PC-3 (cell line): ENCODE results near the gene CHPF2. TPM values are rescaled to one million over a fixed set of nuclear protein-coding genes. Genes with fewer than 3 reads are reported as not detected.
A peak's percentile ranks its signal among the peaks of the same experiment; 100 is the strongest.

ENCODE experiments used
- ATAC-seq: fragments of 200-7000 bp; cut with Tn5 transposase; 2 replicates; pipeline ENCODE4 v1.9.1; 2020; ENCODE audit warnings: mild to moderate bottlenecking, moderate library complexity
- BruUV-seq: library from RNA; stranded (reverse); fragments of 400-500 nt; replicated peaks from 2 replicates; lab custom pipeline; 2021; lab: Mats Ljungman, UMichigan
- CTCF ChIA-PET: fragments of 300-600 bp; sonication (Branson Sonifier 250); formaldehyde crosslinking; loops from one replicate; lab custom pipeline; 2022; ENCODE audit warnings: antibody characterized with exemption; lab: Charles Lee
- POLR2A ChIA-PET: fragments of 300-600 bp; sonication (Branson Sonifier 250); formaldehyde crosslinking; loops from one replicate; lab custom pipeline; 2022; ENCODE audit warnings: antibody characterized with exemption; ENCODE audit not compliant: unreplicated experiment; lab: Charles Lee
- DNase-seq: peaks from one replicate; pipeline ENCODE4 v3.0.0-alpha.2; 2015
- H2AFZ ChIP-seq: fragments of 300-600 bp; sonication (generic); 2 replicates; pipeline ENCODE4 v1.6.0; 2016; ENCODE audit warnings: antibody characterized with exemption, low read length
- H3F3A ChIP-seq: fragments of 300-600 bp; sonication (generic); one replicate; pipeline ENCODE4 v1.6.0; 2017; ENCODE audit warnings: antibody characterized with exemption, low read length, control low read depth, mild to moderate bottlenecking; ENCODE audit not compliant: unreplicated experiment
- H3K27ac ChIP-seq: fragments of 300-600 bp; sonication (generic); 2 replicates; pipeline ENCODE4 v1.5.1; 2016; ENCODE audit warnings: mild to moderate bottlenecking, low read length
- H3K27me3 ChIP-seq: fragments of 300-600 bp; sonication (generic); 2 replicates; pipeline ENCODE4 v1.6.1; 2016; ENCODE audit warnings: low read length, mixed read lengths
- H3K36me3 ChIP-seq: fragments of 300-600 bp; sonication (generic); 2 replicates; pipeline ENCODE4 v1.6.1; 2016; ENCODE audit warnings: low read depth, mixed run types, low read length, mixed read lengths
- H3K4me1 ChIP-seq: fragments of 300-600 bp; sonication (generic); 2 replicates; pipeline ENCODE4 v1.5.1; 2016; ENCODE audit warnings: low read length; ENCODE audit not compliant: insufficient read depth
- H3K4me2 ChIP-seq: fragments of 300-600 bp; sonication (generic); 2 replicates; pipeline ENCODE4 v1.6.0; 2016; ENCODE audit warnings: low read length
- H3K4me3 ChIP-seq: fragments of 300-600 bp; sonication (generic); 2 replicates; pipeline ENCODE4 v1.5.1; 2016; ENCODE audit warnings: mild to moderate bottlenecking, low read length, mixed read lengths
- H3K79me2 ChIP-seq: fragments of 300-600 bp; sonication (generic); 2 replicates; pipeline ENCODE4 v1.6.1; 2017; ENCODE audit warnings: low read length, mixed read lengths
- H3K9ac ChIP-seq: fragments of 300-600 bp; sonication (generic); 2 replicates; pipeline ENCODE4 v1.6.0; 2016; ENCODE audit warnings: mild to moderate bottlenecking, low read length
- H3K9me2 ChIP-seq: fragments of 300-600 bp; sonication (generic); replicated peaks from 2 replicates; pipeline ENCODE4 v1.6.1; 2016; ENCODE audit warnings: mixed run types, low read length, mixed read lengths
- H3K9me3 ChIP-seq: fragments of 300-600 bp; sonication (generic); 2 replicates; pipeline ENCODE4 v1.6.1; 2016; ENCODE audit warnings: low read length, mixed read lengths
- H4K20me1 ChIP-seq: fragments of 300-600 bp; sonication (generic); 2 replicates; pipeline ENCODE4 v1.6.1; 2016; ENCODE audit warnings: low read length, mixed read lengths
- CTCF ChIP-seq: fragments of 300-600 bp; sonication (generic); conservative IDR thresholded peaks from 2 replicates; pipeline ENCODE4 v1.5.1; 2017; ENCODE audit warnings: antibody characterized with exemption, low read depth, mild to moderate bottlenecking, low read length
- EZH2 ChIP-seq: fragments of 300-600 bp; sonication (generic); IDR thresholded peaks from one replicate; pipeline ENCODE4 v1.6.1; 2017; ENCODE audit warnings: antibody characterized with exemption, mild to moderate bottlenecking, low read length; ENCODE audit not compliant: unreplicated experiment
- EZH2phosphoT487 ChIP-seq: fragments of 300-600 bp; sonication (generic); IDR thresholded peaks from 2 replicates; pipeline ENCODE4 v1.6.1; 2018; ENCODE audit warnings: mild to moderate bottlenecking, antibody characterized with exemption, low read length, borderline replicate concordance
- intact Hi-C: fragments of 100-400 bp; cut with micrococcal nuclease; formaldehyde crosslinking; loops from 2 replicates; pipeline ENCODE4 v1.9.0; 2023
- total RNA-seq: library from RNA; depleted of rRNA; stranded (reverse); fragments of >200 nt; gene quantifications from 2 replicates; pipeline ENCODE4 v1.2.3, GENCODE V29; 2014

Gene CHPF2
- total RNA-seq, 1 experiment from 2014 or later: 30.1 TPM

GRCh38 chr7:151244841-151245346 is 12.6 kb downstream of the CHPF2 start:
- peak overlapping the region; percentile 51 for H3K4me2 ChIP-seq
- no peaks in the 10 kb centered on the region for H3F3A ChIP-seq
- peaks cover 4% of the 10 kb centered on the region for H3K4me1 ChIP-seq
- H2AFZ ChIP-seq: peak overlapping the region; percentile 55; the same call in 1 of the 2 replicates
- intact Hi-C loops: loop anchor here (5.0 kb wide), 1 partner anchor 57 kb away; no protein-coding TSS in a partner anchor
- H4K20me1 ChIP-seq: no peaks in the 10 kb centered on the region
- H3K9me2 ChIP-seq: no peaks in the 10 kb centered on the region
- no peak for DNase-seq
- H3K79me2 ChIP-seq: no peaks in the 10 kb centered on the region
- CTCF ChIA-PET: no interaction called here
- no peak overlapping the region for H3K9ac ChIP-seq
- TF ChIP-seq EZH2phosphoT487 (no peak), CTCF (no peak), EZH2 (no peak)
- H3K9me3 ChIP-seq: no peaks in the 10 kb centered on the region
- H3K27me3 ChIP-seq: no peaks in the 10 kb centered on the region
- H3K27ac ChIP-seq: no peak overlapping the region
- BruUV-seq: no TSS peak
- POLR2A ChIA-PET: no interaction called here
- peak overlapping the region; percentile 30; the same call in 1 of the 2 replicates for H3K4me3 ChIP-seq
- H3K36me3 ChIP-seq: no peaks in the 10 kb centered on the region
- ATAC-seq: no peak

DNA sequence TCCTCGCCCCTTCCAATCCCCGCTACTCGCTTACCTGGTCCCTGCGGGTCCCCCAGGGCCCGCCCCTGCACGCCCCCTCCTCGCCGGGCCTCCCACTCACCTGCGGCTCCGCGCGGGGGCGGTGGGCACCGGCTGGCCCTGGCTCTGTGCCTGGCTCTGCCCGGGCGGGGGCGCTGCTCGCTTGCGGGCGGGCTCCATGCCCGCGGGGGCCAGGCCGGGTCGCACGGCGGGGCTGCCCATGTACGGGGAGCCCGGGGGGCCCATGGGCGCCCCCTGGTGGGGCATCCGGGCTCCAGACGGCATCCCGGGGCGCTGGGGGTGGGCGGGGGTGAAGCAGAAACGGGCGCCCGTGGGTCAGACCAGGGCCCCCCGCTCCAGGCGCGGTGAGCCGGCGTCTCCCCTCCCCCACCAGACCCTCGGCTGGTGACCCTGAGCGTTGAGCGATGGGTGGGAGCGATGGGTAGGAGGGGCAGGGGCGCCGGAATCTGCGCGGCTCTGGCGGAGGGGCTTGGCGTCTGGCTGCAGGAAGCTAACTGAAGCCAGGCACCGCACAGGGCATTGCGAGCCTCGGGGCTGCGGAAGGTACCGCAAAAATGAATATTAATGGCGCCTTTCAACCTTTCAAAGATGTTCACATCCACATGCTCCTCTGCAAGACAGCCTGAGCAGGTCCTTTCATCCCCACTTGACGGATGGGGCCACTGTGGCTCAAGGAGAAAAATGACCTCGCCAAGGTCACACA is 13.2 kb downstream of the CHPF2 start:
- no peaks in the 10 kb centered on the region for H3K9me2 ChIP-seq
- H3K27me3 ChIP-seq: no peaks in the 10 kb centered on the region
- TF ChIP-seq EZH2phosphoT487 (no peak), CTCF (peak; percentile 45; the same call in 1 of the 2 replicates), EZH2 (no peak)
- peaks cover 4% of the 10 kb centered on the region for H3K4me1 ChIP-seq
- DNase-seq (peak; percentile 30), ATAC-seq (no peak)
- peak overlapping the region; percentile 30; the same call in 1 of the 2 replicates for H3K4me3 ChIP-seq
- peak overlapping the region; percentile 55; the same call in 1 of the 2 replicates for H2AFZ ChIP-seq
- POLR2A ChIA-PET: no interaction called here
- peak overlapping the region; percentile 51 for H3K4me2 ChIP-seq
- BruUV-seq: no TSS peak
- H3K27ac ChIP-seq: no peak overlapping the region
- no peaks in the 10 kb centered on the region for H3K79me2 ChIP-seq
- no peaks in the 10 kb centered on the region for H3K9me3 ChIP-seq
- H3K9ac ChIP-seq: no peak overlapping the region
- H3K36me3 ChIP-seq: no peaks in the 10 kb centered on the region
- intact Hi-C loops: loop anchor here (5.0 kb wide), 1 partner anchor 57 kb away; no protein-coding TSS in a partner anchor
- CTCF ChIA-PET: interaction anchor here (0.5 kb wide), 1 partner anchor 26 kb away, joined by 9 read pairs; no protein-coding TSS in a partner anchor
- no peaks in the 10 kb centered on the region for H3F3A ChIP-seq
- H4K20me1 ChIP-seq: no peaks in the 10 kb centered on the region
